GM23338 (cell line): ENCODE data around the gene CDKN1C.

Experiments used
- EZH2 ChIP-seq: fragments of 200-600 bp; sonication (generic); IDR thresholded peaks from one replicate; pipeline ENCODE4 v1.8.0; 2017; ENCODE audit warnings: antibody characterized with exemption, mild to moderate bottlenecking, low read depth; ENCODE audit not compliant: unreplicated experiment
- EZH2phosphoT487 ChIP-seq: fragments of 200-600 bp; sonication (generic); IDR thresholded peaks from one replicate; pipeline ENCODE4 v1.8.1; 2018; ENCODE audit warnings: antibody characterized with exemption; ENCODE audit not compliant: unreplicated experiment
- JUNB ChIP-seq: IDR thresholded peaks from one replicate; pipeline ENCODE4 v1.6.1; 2016; ENCODE audit warnings: antibody characterized with exemption; ENCODE audit not compliant: unreplicated experiment
- POLR2AphosphoS5 ChIP-seq: IDR thresholded peaks from 2 replicates; pipeline ENCODE4 v1.6.1; 2016; ENCODE audit warnings: antibody characterized with exemption, low read depth
- ZNF462 ChIP-seq: fragments of 250-450 bp; sonication (Bioruptor Pico); IDR thresholded peaks from 2 replicates; pipeline ENCODE4 v1.5.0; 2020; ENCODE audit warnings: mild to moderate bottlenecking, moderate library complexity
- TF ChIP-seq, protein P1 (sequence below), 2 experiments: fragments of 200-600 bp in 1 of 2; sonication (generic) in 1 of 2; conservative IDR thresholded peaks; 2 replicates each; pipeline versions ENCODE4 v1.5.1 to v1.6.1; 2016 to 2017; ENCODE audit warnings: antibody characterized with exemption in 2 of 2, low read depth in 2 of 2, mild to moderate bottlenecking in 2 of 2, moderate library complexity in 1 of 2
- TF ChIP-seq, protein P2 (sequence below): IDR thresholded peaks from one replicate; pipeline ENCODE4 v1.6.1; 2018; ENCODE audit warnings: antibody characterized with exemption; ENCODE audit not compliant: unreplicated experiment

DNA sequence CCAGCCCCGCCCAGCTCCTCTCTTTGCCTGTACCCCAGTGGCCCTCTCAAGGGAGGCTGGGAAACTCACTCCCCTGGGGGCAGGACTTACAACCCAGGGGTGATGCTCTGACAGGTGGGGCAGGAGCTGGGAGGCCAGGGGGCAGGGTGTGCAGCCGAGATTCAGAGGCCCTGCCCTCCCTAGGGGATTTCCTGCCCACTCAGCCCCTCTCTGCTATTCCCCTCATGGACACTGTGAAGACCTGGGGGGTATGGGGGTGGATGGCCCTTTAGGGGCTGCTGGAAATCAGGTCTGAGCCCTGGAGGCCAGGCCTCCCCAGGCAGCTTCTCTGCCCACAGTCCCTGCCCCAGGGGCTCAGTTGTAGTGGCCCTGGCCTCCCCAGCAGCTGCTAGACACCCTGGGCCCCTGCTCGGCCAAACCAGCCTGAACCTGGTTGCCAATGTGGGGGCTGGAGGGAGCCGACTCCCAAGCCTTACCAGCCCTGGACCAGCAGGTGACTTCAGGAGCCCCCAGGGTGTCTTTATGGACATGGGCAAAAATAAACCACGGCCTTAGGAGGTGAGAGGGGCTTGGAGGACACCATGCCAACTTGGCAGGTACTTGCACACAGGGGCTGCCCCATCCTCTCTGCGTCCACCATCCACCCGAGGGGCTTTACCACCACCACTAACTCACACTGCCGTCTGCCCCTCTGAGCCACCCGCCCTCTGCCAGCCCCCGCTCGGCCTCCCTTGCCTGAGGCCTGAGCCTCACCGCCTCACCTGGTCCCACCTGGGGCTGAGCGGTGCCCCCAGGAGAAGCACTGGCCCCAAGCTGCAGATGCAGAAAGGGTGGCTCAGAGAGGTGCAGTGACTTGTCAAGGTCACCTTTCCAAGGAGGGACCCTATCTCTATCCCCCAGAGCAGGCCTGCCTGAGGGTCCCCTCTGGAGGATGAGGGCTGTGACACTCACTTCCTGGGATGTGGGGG, 46.5 kb upstream of the CDKN1C start:
- TF ChIP-seq, protein P1, sequence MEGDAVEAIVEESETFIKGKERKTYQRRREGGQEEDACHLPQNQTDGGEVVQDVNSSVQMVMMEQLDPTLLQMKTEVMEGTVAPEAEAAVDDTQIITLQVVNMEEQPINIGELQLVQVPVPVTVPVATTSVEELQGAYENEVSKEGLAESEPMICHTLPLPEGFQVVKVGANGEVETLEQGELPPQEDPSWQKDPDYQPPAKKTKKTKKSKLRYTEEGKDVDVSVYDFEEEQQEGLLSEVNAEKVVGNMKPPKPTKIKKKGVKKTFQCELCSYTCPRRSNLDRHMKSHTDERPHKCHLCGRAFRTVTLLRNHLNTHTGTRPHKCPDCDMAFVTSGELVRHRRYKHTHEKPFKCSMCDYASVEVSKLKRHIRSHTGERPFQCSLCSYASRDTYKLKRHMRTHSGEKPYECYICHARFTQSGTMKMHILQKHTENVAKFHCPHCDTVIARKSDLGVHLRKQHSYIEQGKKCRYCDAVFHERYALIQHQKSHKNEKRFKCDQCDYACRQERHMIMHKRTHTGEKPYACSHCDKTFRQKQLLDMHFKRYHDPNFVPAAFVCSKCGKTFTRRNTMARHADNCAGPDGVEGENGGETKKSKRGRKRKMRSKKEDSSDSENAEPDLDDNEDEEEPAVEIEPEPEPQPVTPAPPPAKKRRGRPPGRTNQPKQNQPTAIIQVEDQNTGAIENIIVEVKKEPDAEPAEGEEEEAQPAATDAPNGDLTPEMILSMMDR (conservative IDR thresholded peaks at IDR 0.05; ENCODE audit: low read depth in 2 of 2): no peak
- TF ChIP-seq POLR2AphosphoS5 (no peak), EZH2 (no peak), JUNB (no peak), EZH2phosphoT487 (no peak), ZNF462 (no peak)
- TF ChIP-seq, protein P2, sequence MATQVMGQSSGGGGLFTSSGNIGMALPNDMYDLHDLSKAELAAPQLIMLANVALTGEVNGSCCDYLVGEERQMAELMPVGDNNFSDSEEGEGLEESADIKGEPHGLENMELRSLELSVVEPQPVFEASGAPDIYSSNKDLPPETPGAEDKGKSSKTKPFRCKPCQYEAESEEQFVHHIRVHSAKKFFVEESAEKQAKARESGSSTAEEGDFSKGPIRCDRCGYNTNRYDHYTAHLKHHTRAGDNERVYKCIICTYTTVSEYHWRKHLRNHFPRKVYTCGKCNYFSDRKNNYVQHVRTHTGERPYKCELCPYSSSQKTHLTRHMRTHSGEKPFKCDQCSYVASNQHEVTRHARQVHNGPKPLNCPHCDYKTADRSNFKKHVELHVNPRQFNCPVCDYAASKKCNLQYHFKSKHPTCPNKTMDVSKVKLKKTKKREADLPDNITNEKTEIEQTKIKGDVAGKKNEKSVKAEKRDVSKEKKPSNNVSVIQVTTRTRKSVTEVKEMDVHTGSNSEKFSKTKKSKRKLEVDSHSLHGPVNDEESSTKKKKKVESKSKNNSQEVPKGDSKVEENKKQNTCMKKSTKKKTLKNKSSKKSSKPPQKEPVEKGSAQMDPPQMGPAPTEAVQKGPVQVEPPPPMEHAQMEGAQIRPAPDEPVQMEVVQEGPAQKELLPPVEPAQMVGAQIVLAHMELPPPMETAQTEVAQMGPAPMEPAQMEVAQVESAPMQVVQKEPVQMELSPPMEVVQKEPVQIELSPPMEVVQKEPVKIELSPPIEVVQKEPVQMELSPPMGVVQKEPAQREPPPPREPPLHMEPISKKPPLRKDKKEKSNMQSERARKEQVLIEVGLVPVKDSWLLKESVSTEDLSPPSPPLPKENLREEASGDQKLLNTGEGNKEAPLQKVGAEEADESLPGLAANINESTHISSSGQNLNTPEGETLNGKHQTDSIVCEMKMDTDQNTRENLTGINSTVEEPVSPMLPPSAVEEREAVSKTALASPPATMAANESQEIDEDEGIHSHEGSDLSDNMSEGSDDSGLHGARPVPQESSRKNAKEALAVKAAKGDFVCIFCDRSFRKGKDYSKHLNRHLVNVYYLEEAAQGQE: no peak
